Loucy (cell line): ENCODE data around the gene IGSF22.
"Not testable (repeated sequence)": the region's sequence is repeated elsewhere in the genome, so short reads cannot be mapped to it uniquely, and the experiment has no call there.

Experiments used
- H2AFZ ChIP-seq: fragments of 200-600 bp; sonication (generic); 2 replicates; pipeline ENCODE4 v1.6.0; 2016; ENCODE audit warnings: antibody characterized with exemption, mild to moderate bottlenecking, low read length, moderate library complexity
- H3F3A ChIP-seq: fragments of 200-600 bp; 2 replicates; pipeline ENCODE4 v1.6.0; 2016; ENCODE audit warnings: antibody characterized with exemption, low read depth, mild to moderate bottlenecking
- H3K27me3 ChIP-seq: fragments of 200-600 bp; sonication (generic); 2 replicates; pipeline ENCODE4 v1.6.1; 2014; ENCODE audit warnings: low read length, mild to moderate bottlenecking; ENCODE audit not compliant: insufficient read depth, poor library complexity, severe bottlenecking
- H3K36me3 ChIP-seq: fragments of 200-600 bp; sonication (generic); 2 replicates; pipeline ENCODE4 v1.6.1; 2016; ENCODE audit warnings: low read length; ENCODE audit not compliant: insufficient read depth
- H3K4me1 ChIP-seq: fragments of 200-600 bp; sonication (generic); 2 replicates; pipeline ENCODE4 v1.5.1; 2014; ENCODE audit warnings: low read length, mild to moderate bottlenecking; ENCODE audit not compliant: insufficient read depth, poor library complexity, severe bottlenecking
- H3K4me2 ChIP-seq: fragments of 200-600 bp; sonication (generic); 2 replicates; pipeline ENCODE4 v1.6.0; 2014; ENCODE audit warnings: antibody characterized with exemption, low read length, low read depth, mild to moderate bottlenecking; ENCODE audit not compliant: poor library complexity, severe bottlenecking
- H3K4me3 ChIP-seq: fragments of 200-600 bp; sonication (generic); 2 replicates; pipeline ENCODE4 v1.5.1; 2014; ENCODE audit warnings: low read length, mild to moderate bottlenecking, mixed read lengths; ENCODE audit not compliant: poor library complexity, severe bottlenecking
- H3K79me2 ChIP-seq: fragments of 200-600 bp; sonication (generic); 2 replicates; pipeline ENCODE4 v1.6.1; 2014; ENCODE audit warnings: low read length; ENCODE audit not compliant: insufficient read depth
- H3K9ac ChIP-seq: fragments of 200-600 bp; sonication (generic); 2 replicates; pipeline ENCODE4 v1.6.0; 2014; ENCODE audit warnings: mild to moderate bottlenecking, low read depth, low read length, moderate library complexity; ENCODE audit not compliant: poor library complexity, severe bottlenecking
- H3K9me2 ChIP-seq: fragments of 200-600 bp; sonication (generic); replicated peaks from 2 replicates; pipeline ENCODE4 v1.6.1; 2016; ENCODE audit warnings: low read depth, low read length, mixed read lengths
- H3K9me3 ChIP-seq: fragments of 200-600 bp; sonication (generic); 2 replicates; pipeline ENCODE4 v1.6.1; 2014; ENCODE audit warnings: mild to moderate bottlenecking, antibody characterized with exemption, low read length, low read depth; ENCODE audit not compliant: insufficient read depth
- H4K20me1 ChIP-seq: fragments of 200-600 bp; sonication (generic); 2 replicates; pipeline ENCODE4 v1.6.0; 2014; ENCODE audit warnings: antibody characterized with exemption, low read length, mild to moderate bottlenecking; ENCODE audit not compliant: insufficient read depth, poor library complexity, severe bottlenecking
- CTCF ChIP-seq: fragments of 200-600 bp; sonication (generic); conservative IDR thresholded peaks from 2 replicates; pipeline ENCODE4 v1.5.1; 2014; ENCODE audit warnings: mild to moderate bottlenecking, antibody characterized with exemption, low read length
- EZH2phosphoT487 ChIP-seq: fragments of 200-600 bp; IDR thresholded peaks from 2 replicates; pipeline ENCODE4 v1.6.1; 2018; ENCODE audit warnings: antibody characterized with exemption, mild to moderate bottlenecking, moderate library complexity, borderline replicate concordance

Gene IGSF22

GRCh38 chr11:18684267-18684666, 41.7 kb downstream of the IGSF22 start:
- Histone ChIP-seq H3K4me2 (no peak overlapping the region), H3K4me1 (no peaks in the 10 kb centered on the region), H3K79me2 (no peaks in the 10 kb centered on the region), H3K9ac (no peak overlapping the region), H3K27me3 (peaks cover 5% of the 10 kb centered on the region), H3K4me3 (no peak overlapping the region), H2AFZ (no peak overlapping the region), H3K36me3 (no peaks in the 10 kb centered on the region), H3K9me2 (no peaks in the 10 kb centered on the region), H3F3A (no peaks in the 10 kb centered on the region), H3K9me3 (no peaks in the 10 kb centered on the region), H4K20me1 (no peaks in the 10 kb centered on the region)
- no peak for TF ChIP-seq CTCF
- no peak for TF ChIP-seq EZH2phosphoT487

- Histone ChIP-seq H3K79me2 (no peaks in the 10 kb centered on the region), H3K9me3 (no peaks in the 10 kb centered on the region), H3K4me2 (no peak overlapping the region), H3K27me3 (peaks cover 11% of the 10 kb centered on the region), H3K36me3 (no peaks in the 10 kb centered on the region), H2AFZ (no peak overlapping the region), H3F3A (no peaks in the 10 kb centered on the region), H4K20me1 (no peaks in the 10 kb centered on the region), H3K4me3 (no peak overlapping the region), H3K4me1 (no peaks in the 10 kb centered on the region), H3K9me2 (no peaks in the 10 kb centered on the region), H3K9ac (no peak overlapping the region)
- TF ChIP-seq EZH2phosphoT487 = no peak
- TF ChIP-seq CTCF = no peak
Observed at GRCh38 chr11:18682466-18682865, 43.5 kb downstream of the IGSF22 start.

GRCh38 chr11:18681949-18682348, 44.0 kb downstream of the IGSF22 start:
- not testable (repeated sequence) for H3K9me2 ChIP-seq, H4K20me1 ChIP-seq, H3K9ac ChIP-seq, H2AFZ ChIP-seq, H3K79me2 ChIP-seq, H3K4me2 ChIP-seq, H3K36me3 ChIP-seq, H3F3A ChIP-seq, H3K9me3 ChIP-seq, H3K4me1 ChIP-seq, H3K4me3 ChIP-seq
- H3K27me3 ChIP-seq = peaks cover 11% of the 10 kb centered on the region

GRCh38 chr11:18677560-18677959, 48.4 kb downstream of the IGSF22 start:
- H3K4me2 ChIP-seq = no peak overlapping the region
- H3K4me1 ChIP-seq = no peaks in the 10 kb centered on the region
- H3K9me3 ChIP-seq = no peaks in the 10 kb centered on the region
- TF ChIP-seq CTCF (no peak), EZH2phosphoT487 (no peak)
- no peaks in the 10 kb centered on the region for H3F3A ChIP-seq
- H3K9me2 ChIP-seq = no peaks in the 10 kb centered on the region
- no peaks in the 10 kb centered on the region for H3K79me2 ChIP-seq
- H3K4me3 ChIP-seq = no peak overlapping the region
- H2AFZ ChIP-seq = no peak overlapping the region
- H4K20me1 ChIP-seq = no peaks in the 10 kb centered on the region
- peaks cover 45% of the 10 kb centered on the region for H3K27me3 ChIP-seq
- no peaks in the 10 kb centered on the region for H3K36me3 ChIP-seq
- no peak overlapping the region for H3K9ac ChIP-seq
